K562 (cell line): ENCODE results near the gene LRRC10. TPM values are rescaled to one million over a fixed set of nuclear protein-coding genes. Genes with fewer than 3 reads are reported as not detected.

ENCODE experiments used
- CBFA2T2 ChIP-seq: fragments of 450-650 bp; conservative IDR thresholded peaks from 2 replicates; pipeline ENCODE4 v1.6.1; 2017; ENCODE audit warnings: mild to moderate bottlenecking
- DDX20 ChIP-seq: fragments of 450-650 bp; IDR thresholded peaks from 2 replicates; pipeline ENCODE4 v1.6.1; 2016; ENCODE audit warnings: missing genetic modification characterization, low read depth, mild to moderate bottlenecking, missing compliant biosample characterization, moderate library complexity
- FOXP1 ChIP-seq: sonication (generic); formaldehyde crosslinking; IDR thresholded peaks from 2 replicates; pipeline ENCODE4 v1.8.0; 2022; ENCODE audit warnings: mild to moderate bottlenecking, missing genetic modification reagents
- KAT8 ChIP-seq: fragments of 450-650 bp; IDR thresholded peaks from 2 replicates; pipeline ENCODE4 v1.6.1; 2016; ENCODE audit warnings: low read depth, mild to moderate bottlenecking
- KDM1A ChIP-seq, 2 experiments: fragments of 450-650 bp; IDR thresholded peaks; 2 replicates each; pipeline ENCODE4 v1.6.1; 2016; ENCODE audit warnings: mild to moderate bottlenecking in 2 of 2
- NFRKB ChIP-seq: fragments of 450-650 bp; IDR thresholded peaks from 2 replicates; pipeline ENCODE4 v1.6.1; 2016; ENCODE audit warnings: low read depth
- PHB ChIP-seq: fragments of 250-450 bp; sonication (Bioruptor Pico); IDR thresholded peaks from 2 replicates; pipeline ENCODE4 v1.5.0; 2021
- RFX1 ChIP-seq: fragments of 450-650 bp; IDR thresholded peaks from 2 replicates; pipeline ENCODE4 v1.6.1; 2016; ENCODE audit warnings: mild to moderate bottlenecking, moderate library complexity
- SRSF9 ChIP-seq: fragments of 200-400 bp; formaldehyde crosslinking; IDR thresholded peaks from 2 replicates; pipeline ENCODE4 v1.6.1; 2017; ENCODE audit warnings: low read depth, low read length, borderline replicate concordance
- TBL1XR1 ChIP-seq, 2 experiments: IDR thresholded peaks; 2 replicates each; pipeline ENCODE4 v1.6.1; 2012; ENCODE audit warnings: improper control_type of control experiment in 2 of 2, low read length in 2 of 2, mild to moderate bottlenecking in 1 of 2
- ZBTB8A ChIP-seq: fragments of 450-650 bp; IDR thresholded peaks from 2 replicates; pipeline ENCODE4 v1.6.1; 2018; ENCODE audit warnings: mild to moderate bottlenecking, moderate library complexity; ENCODE audit not compliant: partially characterized antibody
- polyA plus RNA-seq, 8 experiments: library from polyadenylated mRNA; depleted of rRNA in 4 of 8; stranded (reverse) in 5 of 8; unstranded in 3 of 8; fragments of >200 nt; fragmentation: Nextera tagmentation in 2 of 8; fragmentation: Illumina TruSeq in 1 of 8; extraction: Ambion mirVana in 2 of 8; extraction: Trizol in 1 of 8; gene quantifications; 2 replicates each; pipeline versions ENCODE4 v1.2.1 to v1.2.3, GENCODE V29; 2011 to 2014; ENCODE audit warnings: inconsistent platforms in 1 of 8, missing spikeins in 1 of 8
- total RNA-seq, 7 experiments: library from RNA; depleted of rRNA in 6 of 7; stranded (reverse); fragments of >200 nt in 6 of 7; fragmentation: Illumina TruSeq in 2 of 7; extraction: Trizol in 2 of 7; gene quantifications; 2 replicates each; pipeline versions ENCODE4 v1.2.1 to v1.2.3, GENCODE V29; 2011 to 2021; ENCODE audit warnings: low replicate concordance in 1 of 7
- TF ChIP-seq, protein P1 (sequence below): fragments of 250-450 bp; sonication (Bioruptor Pico); IDR thresholded peaks from 2 replicates; pipeline ENCODE4 v1.5.0; 2020; ENCODE audit warnings: mild to moderate bottlenecking
- TF ChIP-seq, protein P2 (sequence below): fragments of 450-650 bp; IDR thresholded peaks from 2 replicates; pipeline ENCODE4 v1.6.1; 2018; ENCODE audit warnings: mild to moderate bottlenecking, low read depth; ENCODE audit not compliant: partially characterized antibody
- TF ChIP-seq, protein P3 (sequence below): fragments of 250-450 bp; sonication (Bioruptor Pico); IDR thresholded peaks from 2 replicates; pipeline ENCODE4 v1.4.0; 2020; ENCODE audit warnings: mild to moderate bottlenecking, moderate library complexity
- TF ChIP-seq, protein P4 (sequence below), 2 experiments: fragments of 150-350 bp in 1 of 2; IDR thresholded peaks; 2 replicates each; pipeline ENCODE4 v1.6.1; 2012 to 2016; ENCODE audit warnings: low read depth in 2 of 2, low read length in 2 of 2, mild to moderate bottlenecking in 1 of 2, moderate library complexity in 1 of 2
- TF ChIP-seq, protein P5 (sequence below), 2 experiments: fragments of 450-650 bp; conservative IDR thresholded peaks; 2 replicates each; pipeline ENCODE4 v1.6.1; 2017; ENCODE audit warnings: mild to moderate bottlenecking in 2 of 2, moderate library complexity in 2 of 2
- TF ChIP-seq, protein P6 (sequence below), 2 experiments: fragments of 200-800 bp in 1 of 2; sonication (Bioruptor generic) in 1 of 2; sonication (generic) in 1 of 2; formaldehyde crosslinking in 1 of 2; IDR thresholded peaks in 1 of 2; conservative IDR thresholded peaks in 1 of 2; 2 replicates each; pipeline versions ENCODE4 v1.5.0 to v1.6.1; 2016 to 2020; ENCODE audit warnings: missing compliant biosample characterization in 1 of 2, missing genetic modification characterization in 1 of 2, missing genetic modification reagents in 1 of 2

LRRC10 gene
- total and polyA plus RNA-seq, 9 of the 15 experiments (the other 6 are each of a cell fraction or from before 2014, with no cell fraction given), result 0.09 TPM; not detected in 8

DNA sequence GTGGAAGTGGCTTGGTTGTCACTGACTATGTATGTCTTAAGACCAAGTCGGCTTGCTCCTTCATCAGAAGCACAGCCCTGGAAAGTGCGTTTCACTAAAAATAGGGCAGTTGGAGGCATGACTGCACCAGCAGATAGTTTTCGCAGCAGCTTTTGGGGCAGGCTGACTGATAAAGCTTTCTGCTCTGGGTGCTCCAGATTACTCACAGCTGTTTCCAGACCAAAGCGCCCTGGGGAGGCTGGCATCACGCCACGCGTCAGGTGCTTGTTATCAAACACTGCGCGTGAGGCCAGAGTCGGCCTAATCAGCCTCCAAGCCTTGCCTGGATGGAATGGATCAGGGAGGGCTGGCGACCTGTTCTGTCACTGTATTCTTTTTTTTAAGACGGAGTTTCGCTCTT lies 13.3 kb upstream of the LRRC10 start (continued):
- TF ChIP-seq KDM1A (IDR thresholded peaks at IDR 0.05) (peak; percentile 98 to 99), SRSF9 (no peak), DDX20 (tag) (no peak), NFRKB (no peak), TBL1XR1 (IDR thresholded peaks at IDR 0.05; ENCODE audit: low read length in 2 of 2) (peak; percentile 96 to 99), RFX1 (no peak), CBFA2T2 (peak; percentile 100), KAT8 (no peak), FOXP1 (0 out of 2 replicates have a peak, but pooled peaks have one; percentile 55), PHB (CRISPR knock-in tag) (no peak), ZBTB8A (no peak)
- TF ChIP-seq, protein P1, sequence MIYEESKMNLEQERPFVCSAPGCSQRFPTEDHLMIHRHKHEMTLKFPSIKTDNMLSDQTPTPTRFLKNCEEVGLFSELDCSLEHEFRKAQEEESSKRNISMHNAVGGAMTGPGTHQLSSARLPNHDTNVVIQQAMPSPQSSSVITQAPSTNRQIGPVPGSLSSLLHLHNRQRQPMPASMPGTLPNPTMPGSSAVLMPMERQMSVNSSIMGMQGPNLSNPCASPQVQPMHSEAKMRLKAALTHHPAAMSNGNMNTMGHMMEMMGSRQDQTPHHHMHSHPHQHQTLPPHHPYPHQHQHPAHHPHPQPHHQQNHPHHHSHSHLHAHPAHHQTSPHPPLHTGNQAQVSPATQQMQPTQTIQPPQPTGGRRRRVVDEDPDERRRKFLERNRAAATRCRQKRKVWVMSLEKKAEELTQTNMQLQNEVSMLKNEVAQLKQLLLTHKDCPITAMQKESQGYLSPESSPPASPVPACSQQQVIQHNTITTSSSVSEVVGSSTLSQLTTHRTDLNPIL, result no peak
- TF ChIP-seq, protein P2, sequence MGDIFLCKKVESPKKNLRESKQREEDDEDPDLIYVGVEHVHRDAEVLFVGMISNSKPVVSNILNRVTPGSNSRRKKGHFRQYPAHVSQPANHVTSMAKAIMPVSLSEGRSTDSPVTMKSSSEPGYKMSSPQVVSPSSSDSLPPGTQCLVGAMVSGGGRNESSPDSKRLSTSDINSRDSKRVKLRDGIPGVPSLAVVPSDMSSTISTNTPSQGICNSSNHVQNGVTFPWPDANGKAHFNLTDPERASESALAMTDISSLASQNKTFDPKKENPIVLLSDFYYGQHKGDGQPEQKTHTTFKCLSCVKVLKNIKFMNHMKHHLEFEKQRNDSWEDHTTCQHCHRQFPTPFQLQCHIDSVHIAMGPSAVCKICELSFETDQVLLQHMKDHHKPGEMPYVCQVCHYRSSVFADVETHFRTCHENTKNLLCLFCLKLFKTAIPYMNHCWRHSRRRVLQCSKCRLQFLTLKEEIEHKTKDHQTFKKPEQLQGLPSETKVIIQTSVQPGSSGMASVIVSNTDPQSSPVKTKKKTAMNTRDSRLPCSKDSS, result no peak
- TF ChIP-seq, protein P3, sequence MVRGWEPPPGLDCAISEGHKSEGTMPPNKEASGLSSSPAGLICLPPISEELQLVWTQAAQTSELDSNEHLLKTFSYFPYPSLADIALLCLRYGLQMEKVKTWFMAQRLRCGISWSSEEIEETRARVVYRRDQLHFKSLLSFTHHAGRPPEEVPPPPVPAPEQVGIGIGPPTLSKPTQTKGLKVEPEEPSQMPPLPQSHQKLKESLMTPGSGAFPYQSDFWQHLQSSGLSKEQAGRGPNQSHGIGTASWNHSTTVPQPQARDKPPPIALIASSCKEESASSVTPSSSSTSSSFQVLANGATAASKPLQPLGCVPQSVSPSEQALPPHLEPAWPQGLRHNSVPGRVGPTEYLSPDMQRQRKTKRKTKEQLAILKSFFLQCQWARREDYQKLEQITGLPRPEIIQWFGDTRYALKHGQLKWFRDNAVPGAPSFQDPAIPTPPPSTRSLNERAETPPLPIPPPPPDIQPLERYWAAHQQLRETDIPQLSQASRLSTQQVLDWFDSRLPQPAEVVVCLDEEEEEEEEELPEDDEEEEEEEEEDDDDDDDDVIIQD (CRISPR knock-in tag), result no peak
- TF ChIP-seq, protein P4, sequence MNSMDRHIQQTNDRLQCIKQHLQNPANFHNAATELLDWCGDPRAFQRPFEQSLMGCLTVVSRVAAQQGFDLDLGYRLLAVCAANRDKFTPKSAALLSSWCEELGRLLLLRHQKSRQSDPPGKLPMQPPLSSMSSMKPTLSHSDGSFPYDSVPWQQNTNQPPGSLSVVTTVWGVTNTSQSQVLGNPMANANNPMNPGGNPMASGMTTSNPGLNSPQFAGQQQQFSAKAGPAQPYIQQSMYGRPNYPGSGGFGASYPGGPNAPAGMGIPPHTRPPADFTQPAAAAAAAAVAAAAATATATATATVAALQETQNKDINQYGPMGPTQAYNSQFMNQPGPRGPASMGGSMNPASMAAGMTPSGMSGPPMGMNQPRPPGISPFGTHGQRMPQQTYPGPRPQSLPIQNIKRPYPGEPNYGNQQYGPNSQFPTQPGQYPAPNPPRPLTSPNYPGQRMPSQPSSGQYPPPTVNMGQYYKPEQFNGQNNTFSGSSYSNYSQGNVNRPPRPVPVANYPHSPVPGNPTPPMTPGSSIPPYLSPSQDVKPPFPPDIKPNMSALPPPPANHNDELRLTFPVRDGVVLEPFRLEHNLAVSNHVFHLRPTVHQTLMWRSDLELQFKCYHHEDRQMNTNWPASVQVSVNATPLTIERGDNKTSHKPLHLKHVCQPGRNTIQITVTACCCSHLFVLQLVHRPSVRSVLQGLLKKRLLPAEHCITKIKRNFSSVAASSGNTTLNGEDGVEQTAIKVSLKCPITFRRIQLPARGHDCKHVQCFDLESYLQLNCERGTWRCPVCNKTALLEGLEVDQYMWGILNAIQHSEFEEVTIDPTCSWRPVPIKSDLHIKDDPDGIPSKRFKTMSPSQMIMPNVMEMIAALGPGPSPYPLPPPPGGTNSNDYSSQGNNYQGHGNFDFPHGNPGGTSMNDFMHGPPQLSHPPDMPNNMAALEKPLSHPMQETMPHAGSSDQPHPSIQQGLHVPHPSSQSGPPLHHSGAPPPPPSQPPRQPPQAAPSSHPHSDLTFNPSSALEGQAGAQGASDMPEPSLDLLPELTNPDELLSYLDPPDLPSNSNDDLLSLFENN (IDR thresholded peaks at IDR 0.05; ENCODE audit: low read depth in 2 of 2, low read length in 2 of 2), result peak in 1 of 2 experiments; percentile 98; a peak in 2 of 4 replicates
- TF ChIP-seq, protein P5, sequence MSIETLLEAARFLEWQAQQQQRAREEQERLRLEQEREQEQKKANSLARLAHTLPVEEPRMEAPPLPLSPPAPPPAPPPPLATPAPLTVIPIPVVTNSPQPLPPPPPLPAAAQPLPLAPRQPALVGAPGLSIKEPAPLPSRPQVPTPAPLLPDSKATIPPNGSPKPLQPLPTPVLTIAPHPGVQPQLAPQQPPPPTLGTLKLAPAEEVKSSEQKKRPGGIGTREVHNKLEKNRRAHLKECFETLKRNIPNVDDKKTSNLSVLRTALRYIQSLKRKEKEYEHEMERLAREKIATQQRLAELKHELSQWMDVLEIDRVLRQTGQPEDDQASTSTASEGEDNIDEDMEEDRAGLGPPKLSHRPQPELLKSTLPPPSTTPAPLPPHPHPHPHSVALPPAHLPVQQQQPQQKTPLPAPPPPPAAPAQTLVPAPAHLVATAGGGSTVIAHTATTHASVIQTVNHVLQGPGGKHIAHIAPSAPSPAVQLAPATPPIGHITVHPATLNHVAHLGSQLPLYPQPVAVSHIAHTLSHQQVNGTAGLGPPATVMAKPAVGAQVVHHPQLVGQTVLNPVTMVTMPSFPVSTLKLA (conservative IDR thresholded peaks at IDR 0.05), result peak; percentile 72 to 79
- TF ChIP-seq, protein P6, sequence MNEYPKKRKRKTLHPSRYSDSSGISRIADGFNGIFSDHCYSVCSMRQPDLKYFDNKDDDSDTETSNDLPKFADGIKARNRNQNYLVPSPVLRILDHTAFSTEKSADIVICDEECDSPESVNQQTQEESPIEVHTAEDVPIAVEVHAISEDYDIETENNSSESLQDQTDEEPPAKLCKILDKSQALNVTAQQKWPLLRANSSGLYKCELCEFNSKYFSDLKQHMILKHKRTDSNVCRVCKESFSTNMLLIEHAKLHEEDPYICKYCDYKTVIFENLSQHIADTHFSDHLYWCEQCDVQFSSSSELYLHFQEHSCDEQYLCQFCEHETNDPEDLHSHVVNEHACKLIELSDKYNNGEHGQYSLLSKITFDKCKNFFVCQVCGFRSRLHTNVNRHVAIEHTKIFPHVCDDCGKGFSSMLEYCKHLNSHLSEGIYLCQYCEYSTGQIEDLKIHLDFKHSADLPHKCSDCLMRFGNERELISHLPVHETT (CRISPR knock-in tag; conservative IDR thresholded peaks at IDR 0.05 in 1 of 2, IDR thresholded peaks at IDR 0.05 in 1 of 2), result peak in 1 of 2 experiments; percentile 95; a peak in 2 of 4 replicates
